D721Med (cell line): Measurements from ENCODE around the gene DLGAP4.

ENCODE experiments used
- DNase-seq: peaks from one replicate; pipeline ENCODE4 v3.0.0; 2011; ENCODE audit warnings: low spot score; ENCODE audit not compliant: insufficient read length
- FAIRE-seq: peaks from 2 replicates; lab custom pipeline; 2011; peaks lifted over from hg19 to GRCh38; lab: Jason Lieb, UNC
- CTCF ChIP-seq: IDR thresholded peaks from 2 replicates; pipeline ENCODE4 v1.5.1; 2012; ENCODE audit warnings: mild to moderate bottlenecking, control low read depth; ENCODE audit not compliant: insufficient read depth; ENCODE audit errors: missing control alignments

Gene DLGAP4

GRCh38 chr20:36526521-36527011 lies 220.4 kb downstream of the DLGAP4 start:
- DNase-seq (no peak), FAIRE-seq (no peak)
- no peak for TF ChIP-seq CTCF

- DNase-seq (no peak), FAIRE-seq (no peak)
- TF ChIP-seq CTCF = no peak
Observed at GRCh38 chr20:36527331-36528125, 221.4 kb downstream of the DLGAP4 start.

GRCh38 chr20:36528176-36528874 lies 222.2 kb downstream of the DLGAP4 start:
- FAIRE-seq = no peak
- DNase-seq = no peak
- TF ChIP-seq CTCF = no peak

GRCh38 chr20:36528875-36529417 lies 222.8 kb downstream of the DLGAP4 start:
- TF ChIP-seq CTCF = no peak
- no peak for DNase-seq
- FAIRE-seq = no peak

GRCh38 chr20:36532388-36532787 lies 226.2 kb downstream of the DLGAP4 start:
- DNase-seq (no peak), FAIRE-seq (no peak)
- no peak for TF ChIP-seq CTCF

- no peak for FAIRE-seq
- no peak for DNase-seq
- TF ChIP-seq CTCF = no peak
Observed at GRCh38 chr20:36532822-36533221, 226.7 kb downstream of the DLGAP4 start.
